Midbrain (tissue), 1 donor: Measurements from ENCODE around the gene GDNF.
A peak's percentile ranks its signal among the peaks of the same experiment; 100 is the strongest.
"Not testable (repeated sequence)": the region's sequence is repeated elsewhere in the genome, so short reads cannot be mapped to it uniquely, and the experiment has no call there.

Experiments used
- DNase-seq: peaks from one replicate; lab custom pipeline; 2025; lab: John Stamatoyannopoulos, UW

Gene GDNF

GRCh38 chr5:37816883-37817282, 23.0 kb downstream of the GDNF start:
- DNase-seq, result peak; percentile 84

- no peak for DNase-seq
Observed at GRCh38 chr5:37816331-37816730, 23.5 kb downstream of the GDNF start.

- DNase-seq, result no peak
Observed at GRCh38 chr5:37815913-37816312, 23.9 kb downstream of the GDNF start.

GRCh38 chr5:37814699-37815098, 25.1 kb downstream of the GDNF start:
- no peak for DNase-seq

- no peak for DNase-seq
Observed at GRCh38 chr5:37812365-37812764, 27.5 kb downstream of the GDNF start.

- DNase-seq, result no peak
Observed at GRCh38 chr5:37811866-37812265, 28.0 kb downstream of the GDNF start.

GRCh38 chr5:37810311-37810710, 29.5 kb downstream of the GDNF start:
- no peak for DNase-seq

GRCh38 chr5:37808945-37809344, 30.9 kb downstream of the GDNF start:
- DNase-seq, result no peak

- DNase-seq, result no peak
Observed at GRCh38 chr5:37807621-37808301, 32.1 kb downstream of the GDNF start.

- no peak for DNase-seq
Observed at GRCh38 chr5:37807015-37807414, 32.8 kb downstream of the GDNF start.

GRCh38 chr5:37806476-37806875, 33.4 kb downstream of the GDNF start:
- DNase-seq, result no peak

GRCh38 chr5:37806016-37806415, 33.8 kb downstream of the GDNF start:
- no peak for DNase-seq

GRCh38 chr5:37804401-37804800, 35.4 kb downstream of the GDNF start:
- DNase-seq, result no peak

GRCh38 chr5:37803487-37803886, 36.4 kb downstream of the GDNF start:
- DNase-seq, result no peak

- no peak for DNase-seq
Observed at GRCh38 chr5:37801521-37801920, 38.3 kb downstream of the GDNF start.

GRCh38 chr5:37799865-37800421, 39.9 kb downstream of the GDNF start:
- DNase-seq, result no peak

- DNase-seq, result not testable (repeated sequence)
Observed at GRCh38 chr5:37796435-37796834, 43.4 kb downstream of the GDNF start.

- not testable (repeated sequence) for DNase-seq
Observed at GRCh38 chr5:37795292-37795691, 44.5 kb downstream of the GDNF start.

GRCh38 chr5:37792975-37793631, 46.7 kb downstream of the GDNF start:
- DNase-seq, result no peak

- no peak for DNase-seq
Observed at GRCh38 chr5:37791321-37791720, 48.5 kb downstream of the GDNF start.

- DNase-seq, result no peak
Observed at GRCh38 chr5:37789991-37790390, 49.9 kb downstream of the GDNF start.

- DNase-seq, result no peak
Observed at GRCh38 chr5:37787742-37788141, 52.1 kb downstream of the GDNF start.

- DNase-seq, result no peak
Observed at GRCh38 chr5:37786862-37787519, 52.9 kb downstream of the GDNF start.
